CD4-positive, alpha-beta T cell (primary cell): ENCODE results near the gene AKAP5. TPM values are rescaled to one million over a fixed set of nuclear protein-coding genes. Genes with fewer than 3 reads are reported as not detected.

Source experiments
- ATAC-seq: fragments of 200-7000 bp; cut with Tn5 transposase; one replicate; pipeline ENCODE4 v1.10.0; 2022; ENCODE audit warnings: mild to moderate bottlenecking; ENCODE audit not compliant: poor library complexity
- CTCF ChIA-PET: fragments of 350-600 bp; sonication (Branson Sonifier 250); formaldehyde crosslinking; loops from one replicate; lab custom pipeline; 2021; ENCODE audit warnings: antibody characterized with exemption, inconsistent platforms; lab: Charles Lee
- POLR2A ChIA-PET: fragments of 350-600 bp; sonication (Branson Sonifier 250); formaldehyde crosslinking; loops from one replicate; lab custom pipeline; 2021; ENCODE audit warnings: antibody characterized with exemption, inconsistent platforms; lab: Charles Lee
- DNase-seq, 14 experiments: peaks; one replicate each; pipeline ENCODE4 v3.0.0-alpha.2; 2013 to 2020; ENCODE audit warnings: mixed read lengths in 2 of 14
- H3K27ac ChIP-seq, 2 donors: one replicate each; pipeline versions ENCODE4 v1.5.1 to v1.7.0; 2013; ENCODE audit warnings: low read length in 2 of 2, low read depth in 1 of 2, mild to moderate bottlenecking in 1 of 2
- H3K27me3 ChIP-seq, 2 experiments: 1 replicate in 1 of 2; 2 replicates in 1 of 2; pipeline versions ENCODE4 v1.6.1 to v1.7.0; 2013; ENCODE audit warnings: low read length in 2 of 2, control low read depth in 1 of 2, mild to moderate bottlenecking in 1 of 2, moderate library complexity in 1 of 2; ENCODE audit not compliant: insufficient read depth in 2 of 2, control insufficient read depth in 1 of 2
- H3K36me3 ChIP-seq: one replicate; pipeline ENCODE4 v1.6.1; 2013; ENCODE audit warnings: low read length, control low read depth; ENCODE audit not compliant: insufficient read depth
- H3K4me1 ChIP-seq: one replicate; pipeline ENCODE4 v1.6.1; 2013; ENCODE audit warnings: low read length, control low read depth; ENCODE audit not compliant: insufficient read depth
- H3K4me3 ChIP-seq: one replicate; pipeline ENCODE4 v1.5.1; 2013; ENCODE audit warnings: mild to moderate bottlenecking, low read length, moderate library complexity
- H3K9me3 ChIP-seq, 2 experiments: 1 replicate in 1 of 2; 2 replicates in 1 of 2; pipeline versions ENCODE4 v1.6.1 to v1.7.0; 2013; ENCODE audit warnings: low read length in 2 of 2, mild to moderate bottlenecking in 2 of 2, control low read depth in 1 of 2, moderate library complexity in 1 of 2; ENCODE audit not compliant: control insufficient read depth in 1 of 2, insufficient read depth in 1 of 2
- H3K27ac Mint-ChIP-seq: one replicate; pipeline ENCODE4 v1.8.0; 2020; ENCODE audit warnings: mixed read lengths
- H3K27me3 Mint-ChIP-seq: one replicate; pipeline ENCODE4 v1.8.0; 2021; ENCODE audit warnings: mixed read lengths
- H3K36me3 Mint-ChIP-seq: one replicate; pipeline ENCODE4 v1.8.0; 2021; ENCODE audit warnings: low read depth, mixed read lengths
- H3K4me1 Mint-ChIP-seq: one replicate; pipeline ENCODE4 v1.8.0; 2021; ENCODE audit warnings: low read depth, mixed read lengths
- H3K4me3 Mint-ChIP-seq: one replicate; pipeline ENCODE4 v1.8.0; 2020; ENCODE audit warnings: mild to moderate bottlenecking, mixed read lengths
- H3K9me3 Mint-ChIP-seq: one replicate; pipeline ENCODE4 v1.8.0; 2020; ENCODE audit warnings: mixed read lengths
- CTCF ChIP-seq: fragments of 200-600 bp; IDR thresholded peaks from one replicate; pipeline ENCODE4 v1.8.0; 2022; ENCODE audit warnings: antibody characterized with exemption, mild to moderate bottlenecking
- intact Hi-C, 2 experiments: fragments of 100-400 bp; cut with DNase I in 1 of 2; cut with micrococcal nuclease in 1 of 2; formaldehyde crosslinking; loops; one replicate each; pipeline versions ENCODE4 v1.15.1 to v1.9.0; 2023 to 2025; cut with DNase I, micrococcal nuclease
- total RNA-seq, 174 experiments: library from RNA in 2 of 174; stranded (reverse) in 2 of 174; gene quantifications; one replicate each; pipeline ENCODE4 v1.2.3 and lab custom pipeline; 2021 to 2026

The AKAP5 gene
- total RNA-seq, 2 experiments from 2014 or later: 0.49 to 0.50 TPM

- Mint-ChIP-seq H3K27me3 (no peaks in the 10 kb centered on the region), H3K36me3 (peaks cover 15% of the 10 kb centered on the region), H3K27ac (no peak overlapping the region), H3K4me1 (peaks cover 41% of the 10 kb centered on the region), H3K4me3 (no peak overlapping the region), H3K9me3 (no peaks in the 10 kb centered on the region)
- ChIA-PET POLR2A (no interaction called here), CTCF (interaction anchor here (1.0 to 1.9 kb wide), 2 partner anchors 19 to 33 kb away, joined by 3 to 5 read pairs; no protein-coding TSS in a partner anchor)
- intact Hi-C loops: no loop called here
- Histone ChIP-seq H3K4me1 (peaks cover 12% of the 10 kb centered on the region), H3K36me3 (peaks cover 2% of the 10 kb centered on the region), H3K27ac (no peak overlapping the region), H3K4me3 (no peak overlapping the region), H3K9me3 (no peaks in the 10 kb centered on the region), H3K27me3 (no peaks in the 10 kb centered on the region)
- no peak for TF ChIP-seq CTCF
- no peak for ATAC-seq
- DNase-seq: no peak
Measured at GRCh38 chr14:64463195-64463594, 2.1 kb upstream of the AKAP5 start.

- H3K4me3 Mint-ChIP-seq: peak overlapping the region; percentile 93
- no peak for DNase-seq
- ChIA-PET CTCF (interaction anchor here (1.0 to 1.9 kb wide), 3 partner anchors 15 to 34 kb away, joined by 3 to 5 read pairs (median 3); no protein-coding TSS in a partner anchor), POLR2A (interaction anchor here (1.0 to 1.6 kb wide), 5 partner anchors 18 to 41 kb away, joined by 3 to 7 read pairs (median 5); partner anchors contain the start of gene ZBTB1)
- intact Hi-C loops: no loop called here
- TF ChIP-seq CTCF: no peak
- H3K4me3 ChIP-seq: no peak overlapping the region
- peaks cover 45% of the 10 kb centered on the region for H3K4me1 Mint-ChIP-seq
- peaks cover 2% of the 10 kb centered on the region for H3K36me3 ChIP-seq
- no peaks in the 10 kb centered on the region for H3K27me3 ChIP-seq
- no peaks in the 10 kb centered on the region for H3K9me3 ChIP-seq
- H3K9me3 Mint-ChIP-seq: no peaks in the 10 kb centered on the region
- peaks cover 12% of the 10 kb centered on the region for H3K4me1 ChIP-seq
- H3K27ac ChIP-seq: no peak overlapping the region
- H3K27ac Mint-ChIP-seq: no peak overlapping the region
- no peaks in the 10 kb centered on the region for H3K27me3 Mint-ChIP-seq
- H3K36me3 Mint-ChIP-seq: peaks cover 15% of the 10 kb centered on the region
- no peak for ATAC-seq
Measured at GRCh38 chr14:64463873-64464272, 1.4 kb upstream of the AKAP5 start.

- H3K4me3 ChIP-seq: peak overlapping the region; percentile 63
- POLR2A ChIA-PET: interaction anchor here (1.0 to 1.6 kb wide), 5 partner anchors 19 to 40 kb away, joined by 3 to 7 read pairs (median 5); partner anchors contain the start of gene ZBTB1
Measured at GRCh38 chr14:64464651-64465050, 648 bp upstream of the AKAP5 start.

More at GRCh38 chr14:64464651-64465050, 648 bp upstream of the AKAP5 start:
- no peak for TF ChIP-seq CTCF
- H3K4me3 Mint-ChIP-seq: peak overlapping the region; percentile 93
- no peaks in the 10 kb centered on the region for H3K9me3 ChIP-seq
- no peak for ATAC-seq
- peaks cover 52% of the 10 kb centered on the region for H3K4me1 Mint-ChIP-seq
- peaks cover 9% of the 10 kb centered on the region for H3K36me3 Mint-ChIP-seq
- peak overlapping the region; percentile 64 for H3K27ac Mint-ChIP-seq
- no peaks in the 10 kb centered on the region for H3K27me3 Mint-ChIP-seq
- intact Hi-C loops: no loop called here
- DNase-seq: no peak
- H3K27ac ChIP-seq: no peak overlapping the region
- no peaks in the 10 kb centered on the region for H3K27me3 ChIP-seq
- H3K4me1 ChIP-seq: peaks cover 12% of the 10 kb centered on the region
- no peaks in the 10 kb centered on the region for H3K9me3 Mint-ChIP-seq
- H3K36me3 ChIP-seq: peaks cover 2% of the 10 kb centered on the region
- CTCF ChIA-PET: interaction anchor here (0.6 to 1.2 kb wide), 2 partner anchors 15 to 50 kb away, joined by 3 read pairs; no protein-coding TSS in a partner anchor
